Regular cardiac myocyte (primary cell): ENCODE data around the gene RBMY1B. TPM values are rescaled to one million over a fixed set of nuclear protein-coding genes. Genes with fewer than 3 reads are reported as not detected.

ENCODE experiments used
- total RNA-seq: library from RNA; depleted of rRNA; stranded (reverse); fragments of >200 nt; gene quantifications from 2 replicates; pipeline ENCODE4 v1.2.3, GENCODE V29; 2014

RBMY1B gene
- total RNA-seq, result not detected in 2 replicates

DNA sequence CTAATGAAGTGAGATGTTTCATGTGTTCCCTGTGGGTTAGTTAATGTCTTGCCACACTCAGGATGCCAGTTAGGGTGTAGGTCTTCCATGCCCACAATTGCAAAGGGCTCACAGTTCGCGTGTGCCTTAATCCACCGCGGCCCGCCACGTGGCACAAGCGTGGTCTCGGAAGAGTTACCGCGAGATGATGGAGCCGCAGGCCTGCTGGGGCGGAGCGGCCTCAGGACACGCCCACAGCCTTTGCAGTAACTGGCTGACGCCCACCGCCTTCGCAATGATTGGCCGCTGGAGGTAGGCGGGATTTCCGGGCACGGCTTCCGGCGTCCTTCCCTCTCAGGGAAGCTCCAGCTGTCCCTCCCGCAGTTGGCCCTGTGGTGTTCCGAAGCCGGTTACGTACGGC lies at the start of gene RBMY1B:
Gene RBMY1B, plus strand, starts transcription at position 301 of the 400 bp plus-strand sequence. CDS start 2,013 bp downstream, outside the sequence.

DNA sequence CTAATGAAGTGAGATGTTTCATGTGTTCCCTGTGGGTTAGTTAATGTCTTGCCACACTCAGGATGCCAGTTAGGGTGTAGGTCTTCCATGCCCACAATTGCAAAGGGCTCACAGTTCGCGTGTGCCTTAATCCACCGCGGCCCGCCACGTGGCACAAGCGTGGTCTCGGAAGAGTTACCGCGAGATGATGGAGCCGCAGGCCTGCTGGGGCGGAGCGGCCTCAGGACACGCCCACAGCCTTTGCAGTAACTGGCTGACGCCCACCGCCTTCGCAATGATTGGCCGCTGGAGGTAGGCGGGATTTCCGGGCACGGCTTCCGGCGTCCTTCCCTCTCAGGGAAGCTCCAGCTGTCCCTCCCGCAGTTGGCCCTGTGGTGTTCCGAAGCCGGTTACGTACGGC lies 23.4 kb downstream of the RBMY1B start, which contains the start of gene RBMY1A1:
Gene RBMY1A1, plus strand, starts transcription at position 301 of the 400 bp plus-strand sequence. CDS start 2,013 bp downstream, outside the sequence.

Other genes with a start within 250 kb of the RBMY1B start
- not detected in 2 replicates for gene RBMY1A1, start 23.5 kb downstream of the RBMY1B start, total RNA-seq